HG03139 (cell line): ENCODE data around the gene MZT2A.
"Not testable (repeated sequence)": the region's sequence is repeated elsewhere in the genome, so short reads cannot be mapped to it uniquely, and the experiment has no call there.

ENCODE experiments used
- ATAC-seq: cut with Tn5 transposase; IDR thresholded peaks from one replicate; pipeline ENCODE4 v1.9.1; 2021; ENCODE audit not compliant: unreplicated experiment

Gene MZT2A

GRCh38 chr2:131470944-131471343 lies 21.3 kb downstream of the MZT2A start:
- ATAC-seq = not testable (repeated sequence)

- not testable (repeated sequence) for ATAC-seq
Observed at GRCh38 chr2:131467722-131468121, 24.5 kb downstream of the MZT2A start.

GRCh38 chr2:131454914-131455313 lies 37.3 kb downstream of the MZT2A start:
- not testable (repeated sequence) for ATAC-seq

GRCh38 chr2:131451265-131451949 lies 40.8 kb downstream of the MZT2A start:
- not testable (repeated sequence) for ATAC-seq

GRCh38 chr2:131447981-131448380 lies 44.2 kb downstream of the MZT2A start:
- ATAC-seq = not testable (repeated sequence)

GRCh38 chr2:131445896-131446295 lies 46.3 kb downstream of the MZT2A start:
- ATAC-seq = no peak

- ATAC-seq = not testable (repeated sequence)
Observed at GRCh38 chr2:131445515-131445797, 46.7 kb downstream of the MZT2A start.

GRCh38 chr2:131444736-131445514 lies 47.3 kb downstream of the MZT2A start:
- ATAC-seq = not testable (repeated sequence)

GRCh38 chr2:131440742-131441468 lies 51.3 kb downstream of the MZT2A start:
- ATAC-seq = not testable (repeated sequence)
